ENCODE data around the gene BCAT1. TPM values are rescaled to one million over a fixed set of nuclear protein-coding genes. Genes with fewer than 3 reads are reported as not detected.
"Not testable (repeated sequence)": the region's sequence is repeated elsewhere in the genome, so short reads cannot be mapped to it uniquely, and the experiment has no call there.

BCAT1 gene
- total and polyA plus RNA-seq, 2 experiments from 2014 or later = 46.4 to 72.8 TPM

DNA sequence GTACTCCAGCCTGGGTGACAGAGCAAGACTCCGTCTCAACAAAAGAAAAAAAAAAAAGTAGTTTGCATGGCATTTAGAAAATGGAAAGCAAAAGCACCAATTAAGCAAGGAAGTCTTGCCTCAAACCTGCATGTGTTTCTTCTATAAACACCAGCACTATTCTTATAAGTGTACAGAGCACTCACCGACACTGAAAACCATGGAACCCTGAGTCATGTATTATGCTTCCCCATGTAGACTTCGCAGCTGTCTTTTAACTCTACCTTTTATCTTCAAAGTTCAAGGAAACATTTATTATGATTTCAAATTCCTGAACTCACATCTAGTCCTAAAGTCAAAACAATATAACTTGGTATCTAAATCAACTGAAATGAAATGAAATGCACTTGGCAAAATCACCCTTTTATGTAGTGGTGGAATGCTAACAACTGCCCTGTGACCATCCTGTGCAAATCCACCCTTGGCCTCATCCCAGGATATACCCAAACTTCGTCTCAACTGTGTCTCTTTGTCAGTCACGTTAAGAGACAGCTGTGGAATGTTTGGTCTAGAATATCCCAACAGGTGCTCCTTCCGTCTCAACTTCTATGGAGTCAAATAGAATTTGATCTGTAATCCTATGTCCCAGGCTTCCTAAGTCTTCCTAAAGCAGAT is 4.8 kb downstream of the BCAT1 start:
- 73% methylated on average over 6 of the region's 6 CpGs for WGBS (ENCODE audit: low lambda C conversion rate, missing lambda C conversion rate)
- Histone ChIP-seq H3K27me3 (peaks cover 6% of the 10 kb centered on the region), H3K4me3 (no peak overlapping the region), H3K4me2 (no peak overlapping the region), H3K9me2 (replicated peaks; ENCODE audit: insufficient read depth) (no peaks in the 10 kb centered on the region), H2AFZ (no peak overlapping the region), H3K9me3 (ENCODE audit: low read depth) (no peaks in the 10 kb centered on the region), H3K79me2 (peaks cover 60% of the 10 kb centered on the region), H3K27ac (no peak overlapping the region), H4K20me1 (ENCODE audit: insufficient read depth, poor library complexity, severe bottlenecking) (no peaks in the 10 kb centered on the region), H3K4me1 (ENCODE audit: insufficient read depth) (peaks cover 8% of the 10 kb centered on the region), H3K36me3 (replicated peaks; ENCODE audit: insufficient read depth, low read depth) (no peaks in the 10 kb centered on the region)
- no peak for DNase-seq (ENCODE audit: low spot score)
- TF ChIP-seq, protein P1, sequence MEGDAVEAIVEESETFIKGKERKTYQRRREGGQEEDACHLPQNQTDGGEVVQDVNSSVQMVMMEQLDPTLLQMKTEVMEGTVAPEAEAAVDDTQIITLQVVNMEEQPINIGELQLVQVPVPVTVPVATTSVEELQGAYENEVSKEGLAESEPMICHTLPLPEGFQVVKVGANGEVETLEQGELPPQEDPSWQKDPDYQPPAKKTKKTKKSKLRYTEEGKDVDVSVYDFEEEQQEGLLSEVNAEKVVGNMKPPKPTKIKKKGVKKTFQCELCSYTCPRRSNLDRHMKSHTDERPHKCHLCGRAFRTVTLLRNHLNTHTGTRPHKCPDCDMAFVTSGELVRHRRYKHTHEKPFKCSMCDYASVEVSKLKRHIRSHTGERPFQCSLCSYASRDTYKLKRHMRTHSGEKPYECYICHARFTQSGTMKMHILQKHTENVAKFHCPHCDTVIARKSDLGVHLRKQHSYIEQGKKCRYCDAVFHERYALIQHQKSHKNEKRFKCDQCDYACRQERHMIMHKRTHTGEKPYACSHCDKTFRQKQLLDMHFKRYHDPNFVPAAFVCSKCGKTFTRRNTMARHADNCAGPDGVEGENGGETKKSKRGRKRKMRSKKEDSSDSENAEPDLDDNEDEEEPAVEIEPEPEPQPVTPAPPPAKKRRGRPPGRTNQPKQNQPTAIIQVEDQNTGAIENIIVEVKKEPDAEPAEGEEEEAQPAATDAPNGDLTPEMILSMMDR (IDR thresholded peaks at IDR 0.05; ENCODE audit: poor library complexity) = no peak
- TF ChIP-seq EZH2 (IDR thresholded peaks at IDR 0.05; ENCODE audit: borderline replicate concordance) = no peak
- TF ChIP-seq EZH2phosphoT487 (IDR thresholded peaks at IDR 0.05; ENCODE audit: low read depth, severe bottlenecking, unreplicated experiment) = no peak

DNA sequence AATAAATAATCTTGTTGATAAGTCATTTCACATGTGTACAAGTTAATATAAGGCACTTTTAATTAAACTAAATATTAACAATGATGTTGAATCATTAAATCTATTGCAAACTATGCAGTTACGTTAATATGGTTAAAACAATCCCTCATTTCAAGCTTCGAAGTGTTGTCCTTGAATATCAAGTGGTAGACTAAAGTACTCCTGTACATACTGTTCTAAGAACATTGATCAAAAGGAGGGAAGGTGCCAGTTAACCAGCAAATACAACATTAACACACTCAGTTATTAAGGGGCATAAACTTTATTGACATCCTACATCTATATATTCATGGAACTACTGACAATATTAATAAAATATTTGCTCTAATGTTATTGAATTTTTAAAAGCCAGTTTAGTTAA is 8.7 kb downstream of the BCAT1 start:
- DNase-seq (ENCODE audit: low spot score) = no peak
- WGBS (ENCODE audit: low lambda C conversion rate, missing lambda C conversion rate) = 91% methylated on average over 2 of the region's 2 CpGs
- TF ChIP-seq, protein P1 (IDR thresholded peaks at IDR 0.05; ENCODE audit: poor library complexity) = no peak
- TF ChIP-seq EZH2phosphoT487 (IDR thresholded peaks at IDR 0.05; ENCODE audit: low read depth, severe bottlenecking, unreplicated experiment) = no peak
- TF ChIP-seq EZH2 (IDR thresholded peaks at IDR 0.05; ENCODE audit: borderline replicate concordance) = no peak
- Histone ChIP-seq H3K27me3 (no peaks in the 10 kb centered on the region), H3K4me3 (no peak overlapping the region), H3K79me2 (peaks cover 75% of the 10 kb centered on the region), H4K20me1 (ENCODE audit: insufficient read depth, poor library complexity, severe bottlenecking) (no peaks in the 10 kb centered on the region), H3K9me3 (ENCODE audit: low read depth) (no peaks in the 10 kb centered on the region), H3K9me2 (replicated peaks; ENCODE audit: insufficient read depth) (no peaks in the 10 kb centered on the region), H3K4me2 (no peak overlapping the region), H3K27ac (no peak overlapping the region), H3K4me1 (ENCODE audit: insufficient read depth) (no peaks in the 10 kb centered on the region), H2AFZ (no peak overlapping the region), H3K36me3 (replicated peaks; ENCODE audit: insufficient read depth, low read depth) (no peaks in the 10 kb centered on the region)

DNA sequence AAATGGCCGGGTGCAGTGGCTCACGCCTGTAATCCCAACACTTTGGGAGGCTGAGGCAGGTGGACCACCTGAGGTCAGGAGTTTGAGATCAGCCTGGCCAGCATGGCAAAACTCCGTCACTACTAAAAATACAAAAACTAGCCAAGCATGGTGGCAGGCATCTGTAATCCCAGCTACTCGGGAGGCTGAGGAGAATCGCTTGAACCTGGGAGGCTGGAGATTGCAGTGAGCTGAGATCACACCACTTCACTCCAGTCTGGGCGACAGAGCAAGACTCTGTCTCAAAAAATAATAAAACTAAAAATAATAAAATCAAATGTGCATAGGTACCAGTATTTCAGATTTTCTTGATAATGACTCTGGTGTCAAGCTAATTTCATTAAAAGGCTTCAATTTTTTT is 9.3 kb downstream of the BCAT1 start:
- not testable (repeated sequence) for H3K9me3 ChIP-seq (ENCODE audit: low read depth); H3K27me3 ChIP-seq; H3K4me2 ChIP-seq; DNase-seq (ENCODE audit: low spot score); H3K4me1 ChIP-seq (ENCODE audit: insufficient read depth); H3K9me2 ChIP-seq (replicated peaks; ENCODE audit: insufficient read depth); H4K20me1 ChIP-seq (ENCODE audit: insufficient read depth, poor library complexity, severe bottlenecking); H2AFZ ChIP-seq; H3K36me3 ChIP-seq (replicated peaks; ENCODE audit: insufficient read depth, low read depth); H3K4me3 ChIP-seq; H3K27ac ChIP-seq
- peaks cover 72% of the 10 kb centered on the region for H3K79me2 ChIP-seq
- WGBS (ENCODE audit: low lambda C conversion rate, missing lambda C conversion rate) = 96% methylated on average over 6 of the region's 6 CpGs

DNA sequence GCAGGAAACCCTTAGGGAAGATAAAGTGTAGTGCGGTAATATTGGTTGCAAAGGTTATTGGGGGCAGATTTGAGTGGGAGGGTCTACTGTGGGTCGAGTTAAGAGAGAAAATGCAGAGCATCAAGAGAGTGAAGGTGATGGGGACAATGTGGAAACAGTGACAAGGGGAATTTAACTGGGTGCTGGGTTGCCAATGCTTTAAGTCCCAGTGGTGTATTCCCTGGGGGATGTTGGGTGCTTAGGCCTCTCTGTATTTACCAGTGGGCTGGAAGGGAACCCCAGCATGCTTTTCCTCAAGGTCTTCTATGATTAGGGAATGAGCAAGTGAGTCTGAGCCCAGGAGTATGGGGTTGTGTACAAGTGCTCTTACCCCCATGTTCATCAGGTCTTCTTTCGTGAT is 10.6 kb downstream of the BCAT1 start:
- Histone ChIP-seq H3K4me1 (ENCODE audit: insufficient read depth) (no peaks in the 10 kb centered on the region), H3K36me3 (replicated peaks; ENCODE audit: insufficient read depth, low read depth) (no peaks in the 10 kb centered on the region), H3K27ac (no peak overlapping the region), H3K4me3 (no peak overlapping the region), H3K4me2 (no peak overlapping the region), H3K27me3 (no peaks in the 10 kb centered on the region), H3K79me2 (peaks cover 70% of the 10 kb centered on the region), H2AFZ (no peak overlapping the region), H3K9me2 (replicated peaks; ENCODE audit: insufficient read depth) (no peaks in the 10 kb centered on the region), H3K9me3 (ENCODE audit: low read depth) (no peaks in the 10 kb centered on the region), H4K20me1 (ENCODE audit: insufficient read depth, poor library complexity, severe bottlenecking) (no peaks in the 10 kb centered on the region)
- TF ChIP-seq, protein P1 (IDR thresholded peaks at IDR 0.05; ENCODE audit: poor library complexity) = no peak
- TF ChIP-seq EZH2 (IDR thresholded peaks at IDR 0.05; ENCODE audit: borderline replicate concordance) = no peak
- 79% methylated on average over 3 of the region's 3 CpGs for WGBS (ENCODE audit: low lambda C conversion rate, missing lambda C conversion rate)
- DNase-seq (ENCODE audit: low spot score) = no peak

All from hepatocyte (in vitro differentiated cells).